IMR-90 (cell line): ENCODE measurements around the gene NDEL1.

Experiments
- BHLHE40 ChIP-seq: fragments of 150-350 bp; IDR thresholded peaks from 2 replicates; pipeline ENCODE4 v1.6.1; 2016; ENCODE audit warnings: mild to moderate bottlenecking, low read depth, low read length
- CEBPB ChIP-seq: IDR thresholded peaks from 2 replicates; pipeline ENCODE4 v1.6.1; 2012; ENCODE audit warnings: low read depth, low read length, improper control_type of control experiment
- CHD1 ChIP-seq: IDR thresholded peaks from 2 replicates; pipeline ENCODE4 v1.6.1; 2012; ENCODE audit warnings: low read depth, low read length, improper control_type of control experiment
- CTCF ChIP-seq: conservative IDR thresholded peaks from 2 replicates; pipeline ENCODE4 v1.5.1; 2012; ENCODE audit warnings: mild to moderate bottlenecking, low read depth, low read length, improper control_type of control experiment
- ELK1 ChIP-seq: fragments of 150-350 bp; IDR thresholded peaks from 2 replicates; pipeline ENCODE4 v1.6.1; 2016; ENCODE audit warnings: low read depth, mild to moderate bottlenecking, low read length, moderate library complexity, borderline replicate concordance
- MAFK ChIP-seq: IDR thresholded peaks from 2 replicates; pipeline ENCODE4 v1.6.1; 2012; ENCODE audit warnings: low read depth, low read length, improper control_type of control experiment
- MXI1 ChIP-seq: IDR thresholded peaks from 2 replicates; pipeline ENCODE4 v1.6.1; 2012; ENCODE audit warnings: low read depth, mild to moderate bottlenecking, low read length, moderate library complexity, borderline replicate concordance
- NFE2L2 ChIP-seq: fragments of 150-350 bp; IDR thresholded peaks from 2 replicates; pipeline ENCODE4 v1.6.1; 2016; ENCODE audit warnings: low read depth, mild to moderate bottlenecking, low read length
- POLR2A ChIP-seq: IDR thresholded peaks from 2 replicates; pipeline ENCODE4 v1.6.1; 2012; ENCODE audit warnings: mild to moderate bottlenecking, low read depth, low read length
- RCOR1 ChIP-seq: IDR thresholded peaks from 2 replicates; pipeline ENCODE4 v1.6.1; 2012; ENCODE audit warnings: mild to moderate bottlenecking, low read length, improper control_type of control experiment; ENCODE audit not compliant: insufficient replicate concordance
- RFX5 ChIP-seq: IDR thresholded peaks from 2 replicates; pipeline ENCODE4 v1.8.0; 2012; ENCODE audit warnings: low read depth, mild to moderate bottlenecking, low read length, moderate library complexity
- USF2 ChIP-seq: fragments of 150-350 bp; IDR thresholded peaks from 2 replicates; pipeline ENCODE4 v1.6.1; 2017; ENCODE audit warnings: mild to moderate bottlenecking, antibody characterized with exemption, low read length, low read depth

- TF ChIP-seq CTCF, result no peak
- no peak for TF ChIP-seq BHLHE40
- TF ChIP-seq POLR2A, result no peak
- no peak for TF ChIP-seq CHD1
- TF ChIP-seq RFX5, result no peak
- no peak for TF ChIP-seq CEBPB
- no peak for TF ChIP-seq MXI1
- no peak for TF ChIP-seq USF2
- no peak for TF ChIP-seq NFE2L2
- no peak for TF ChIP-seq MAFK
- no peak for TF ChIP-seq ELK1
- no peak for TF ChIP-seq RCOR1
Measured at GRCh38 chr17:8402921-8403536, 32.7 kb upstream of the NDEL1 start.
